GM23248 (cell line): ENCODE measurements around the gene POLR1E.

ENCODE experiments used
- EZH2 ChIP-seq: fragments of 200-600 bp; sonication (generic); IDR thresholded peaks from 2 replicates; pipeline ENCODE4 v1.6.1; 2018; ENCODE audit warnings: antibody characterized with exemption, mild to moderate bottlenecking; ENCODE audit not compliant: insufficient read depth, poor library complexity, severe bottlenecking
- EZH2phosphoT487 ChIP-seq: fragments of 200-600 bp; sonication (generic); IDR thresholded peaks from 2 replicates; pipeline ENCODE4 v1.6.1; 2018; ENCODE audit warnings: antibody characterized with exemption, moderate library complexity, mild to moderate bottlenecking, low read depth; ENCODE audit not compliant: insufficient read depth

DNA sequence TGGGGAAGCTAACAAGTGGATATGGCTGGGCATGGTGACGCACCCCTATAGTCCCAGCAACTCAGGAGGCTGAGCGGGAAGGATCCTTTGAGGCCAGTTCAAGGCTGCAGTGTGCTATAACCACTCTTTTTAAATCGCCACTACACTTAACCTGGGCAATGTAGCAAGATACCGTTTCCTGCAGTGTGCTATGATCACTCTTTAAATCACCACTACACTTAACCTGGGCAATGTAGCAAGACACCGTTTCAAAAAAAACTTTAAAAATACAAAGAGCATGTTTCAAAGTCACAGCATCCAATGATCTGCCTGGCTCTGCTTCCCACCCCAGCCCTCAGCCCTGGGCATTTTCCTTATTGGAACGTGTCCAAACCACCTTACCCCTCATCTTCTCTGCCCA, 48.7 kb upstream of the POLR1E start:
- TF ChIP-seq EZH2 (no peak), EZH2phosphoT487 (no peak)
